Uterine smooth muscle cell (primary cell): ENCODE measurements around the gene TYW1. TPM values are rescaled to one million over a fixed set of nuclear protein-coding genes. Genes with fewer than 3 reads are reported as not detected.

ENCODE experiments used
- total RNA-seq: library from RNA; depleted of rRNA; stranded (reverse); fragments of >200 nt; gene quantifications from 2 replicates; pipeline ENCODE4 v1.2.3, GENCODE V29; 2014

Gene TYW1, protein sequence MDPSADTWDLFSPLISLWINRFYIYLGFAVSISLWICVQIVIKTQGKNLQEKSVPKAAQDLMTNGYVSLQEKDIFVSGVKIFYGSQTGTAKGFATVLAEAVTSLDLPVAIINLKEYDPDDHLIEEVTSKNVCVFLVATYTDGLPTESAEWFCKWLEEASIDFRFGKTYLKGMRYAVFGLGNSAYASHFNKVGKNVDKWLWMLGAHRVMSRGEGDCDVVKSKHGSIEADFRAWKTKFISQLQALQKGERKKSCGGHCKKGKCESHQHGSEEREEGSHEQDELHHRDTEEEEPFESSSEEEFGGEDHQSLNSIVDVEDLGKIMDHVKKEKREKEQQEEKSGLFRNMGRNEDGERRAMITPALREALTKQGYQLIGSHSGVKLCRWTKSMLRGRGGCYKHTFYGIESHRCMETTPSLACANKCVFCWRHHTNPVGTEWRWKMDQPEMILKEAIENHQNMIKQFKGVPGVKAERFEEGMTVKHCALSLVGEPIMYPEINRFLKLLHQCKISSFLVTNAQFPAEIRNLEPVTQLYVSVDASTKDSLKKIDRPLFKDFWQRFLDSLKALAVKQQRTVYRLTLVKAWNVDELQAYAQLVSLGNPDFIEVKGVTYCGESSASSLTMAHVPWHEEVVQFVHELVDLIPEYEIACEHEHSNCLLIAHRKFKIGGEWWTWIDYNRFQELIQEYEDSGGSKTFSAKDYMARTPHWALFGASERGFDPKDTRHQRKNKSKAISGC
- 22.5 and 26.1 TPM in 2 replicates for total RNA-seq

DNA sequence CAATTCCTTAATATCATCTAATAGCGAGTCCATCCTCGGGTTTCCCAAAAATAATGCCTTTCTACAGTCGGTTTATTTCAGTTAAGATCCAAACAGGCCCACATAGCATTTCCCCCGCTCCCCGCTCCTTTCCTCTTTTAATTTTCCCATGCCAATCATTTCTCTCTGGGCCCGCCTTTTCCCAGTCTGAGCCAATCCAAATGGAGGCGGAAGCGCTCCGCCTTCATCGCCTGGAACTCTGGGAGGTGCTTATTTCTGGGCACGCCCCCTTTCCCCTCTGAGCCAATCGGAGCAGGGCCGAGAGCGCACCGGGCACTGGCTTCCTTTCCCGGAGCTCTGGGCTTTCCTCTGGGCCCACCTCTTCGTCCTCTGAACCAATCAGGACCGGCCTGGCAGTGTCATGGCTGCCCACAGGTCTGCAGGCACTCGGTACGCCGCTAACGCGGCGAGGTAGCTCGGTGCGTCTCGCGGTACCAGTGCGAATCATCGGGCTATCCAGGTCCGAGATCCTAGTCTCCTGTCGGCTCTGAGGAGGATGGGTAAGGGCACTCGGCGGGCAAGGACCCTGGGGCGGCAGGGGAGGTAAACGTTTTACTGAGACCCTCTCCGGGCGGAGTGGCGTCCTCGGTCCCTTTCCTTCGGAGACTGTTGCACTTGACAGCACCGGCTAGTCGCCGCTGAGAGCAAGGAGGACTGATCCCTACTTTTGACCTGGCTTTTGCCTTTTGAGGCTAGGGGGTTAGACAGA, at the start of gene TYW1:
TSS of gene TYW1 (plus strand) at position 390 of the 748 bp plus-strand sequence. CDS start at position 536, 146 bp downstream.

DNA sequence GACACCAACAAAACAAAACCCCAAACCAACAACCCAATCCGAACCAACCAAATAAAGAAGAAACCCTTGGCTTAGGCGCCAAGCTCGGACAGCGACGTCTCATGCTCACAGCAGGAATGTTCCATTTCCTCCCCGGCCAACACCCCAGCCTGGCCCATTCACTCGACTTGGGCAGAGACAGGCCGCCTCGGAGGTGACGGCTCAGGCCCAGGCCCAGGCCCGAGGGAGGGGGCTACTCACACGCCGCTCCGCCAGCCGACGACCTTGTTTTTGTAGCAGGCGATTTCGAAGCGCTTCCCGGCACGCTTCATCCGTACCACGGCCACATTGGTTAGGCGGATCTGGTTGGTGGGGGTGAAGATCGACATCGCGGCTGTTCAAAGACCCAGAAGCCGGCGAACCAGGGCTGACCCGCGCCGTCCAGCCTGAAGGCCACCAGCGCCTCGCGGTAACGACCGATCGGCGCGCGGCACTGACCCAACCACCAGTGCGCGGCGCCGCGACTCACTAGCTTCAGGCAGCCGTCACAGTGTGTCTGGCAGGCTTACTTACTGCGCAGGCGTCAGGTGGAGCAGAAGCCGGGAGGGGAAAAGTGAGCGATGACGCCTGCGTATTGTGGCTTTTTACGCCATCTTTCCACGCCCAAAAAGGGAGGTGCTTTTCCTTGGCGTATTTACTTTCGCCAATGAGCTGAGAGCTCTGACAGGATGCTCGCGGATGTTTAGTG, 1.4 kb upstream of the TYW1 start, which contains the start of gene SBDS:
TSS of gene SBDS (minus strand) at position 537 of the 727 bp plus-strand sequence. CDS start at position 368, 169 bp downstream.

Other genes starting within 250 kb of the TYW1 start
- 67.6 and 72.2 TPM in 2 replicates for gene TMEM248, start 75.6 kb upstream of the TYW1 start, total RNA-seq
- gene SBDS, start 1.2 kb upstream of the TYW1 start, total RNA-seq = 89.4 and 94.7 TPM in 2 replicates